GM13976 (cell line): ENCODE results near the gene LY86.

Experiments
- DNase-seq: peaks from one replicate; pipeline ENCODE4 v3.0.0; 2012; ENCODE audit warnings: low spot score
- in situ Hi-C: fragments of 300-500 bp; cut with MboI; formaldehyde crosslinking; loops from one replicate; pipeline ENCODE4 v1.12.0; 2022; ENCODE audit warnings: low sequenced_read_pairs, mixed read lengths, inconsistent platforms; ENCODE audit not compliant: unreplicated experiment
- TF ChIP-seq, protein P1 (sequence below): IDR thresholded peaks from 2 replicates; pipeline ENCODE4 v1.5.1; 2012; ENCODE audit warnings: borderline replicate concordance, mild to moderate bottlenecking; ENCODE audit not compliant: insufficient read depth; ENCODE audit errors: extremely low read depth, missing control alignments, control extremely low read depth

The LY86 gene

DNA sequence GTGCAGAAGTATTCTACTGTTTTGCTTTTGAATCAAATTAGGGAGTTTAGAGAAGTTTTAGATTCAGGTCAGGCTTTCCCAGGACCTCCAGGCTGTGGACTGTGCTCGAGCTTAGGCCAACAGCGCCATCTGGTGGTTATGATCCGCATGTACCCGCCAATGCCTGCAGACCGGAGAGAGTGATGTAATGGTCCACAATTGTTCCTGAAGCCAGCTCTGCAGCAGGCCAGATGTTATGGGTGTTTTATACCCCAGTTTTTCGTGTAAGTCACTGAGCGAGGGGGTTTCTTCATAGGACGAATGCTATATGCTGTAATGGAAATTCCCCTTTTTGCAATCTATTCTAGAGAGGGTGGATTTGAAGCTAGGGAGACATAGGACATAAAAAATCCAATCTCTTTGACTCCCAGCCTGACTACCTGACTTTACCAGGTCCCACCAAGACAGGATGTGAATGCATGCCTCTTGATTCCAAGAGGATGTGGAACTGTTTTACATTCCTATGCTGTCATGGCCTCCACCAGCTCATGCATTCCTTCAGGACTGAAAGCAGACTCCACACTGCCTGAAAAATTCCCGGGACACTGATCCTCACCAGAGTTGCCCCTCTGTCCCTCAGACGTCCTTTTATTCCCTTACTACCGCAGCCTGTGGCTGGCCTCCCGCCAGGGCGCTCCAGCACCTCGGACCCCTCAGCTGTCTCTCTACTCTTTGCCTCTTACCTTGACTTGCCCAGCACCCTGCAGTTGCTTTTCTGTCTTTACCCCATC lies 41.2 kb upstream of the LY86 start:
- in situ Hi-C loops, result loop anchor here (10.0 to 25.0 kb wide), 2 partner anchors 492 to 1085 kb away; no protein-coding TSS in a partner anchor
- TF ChIP-seq, protein P1, sequence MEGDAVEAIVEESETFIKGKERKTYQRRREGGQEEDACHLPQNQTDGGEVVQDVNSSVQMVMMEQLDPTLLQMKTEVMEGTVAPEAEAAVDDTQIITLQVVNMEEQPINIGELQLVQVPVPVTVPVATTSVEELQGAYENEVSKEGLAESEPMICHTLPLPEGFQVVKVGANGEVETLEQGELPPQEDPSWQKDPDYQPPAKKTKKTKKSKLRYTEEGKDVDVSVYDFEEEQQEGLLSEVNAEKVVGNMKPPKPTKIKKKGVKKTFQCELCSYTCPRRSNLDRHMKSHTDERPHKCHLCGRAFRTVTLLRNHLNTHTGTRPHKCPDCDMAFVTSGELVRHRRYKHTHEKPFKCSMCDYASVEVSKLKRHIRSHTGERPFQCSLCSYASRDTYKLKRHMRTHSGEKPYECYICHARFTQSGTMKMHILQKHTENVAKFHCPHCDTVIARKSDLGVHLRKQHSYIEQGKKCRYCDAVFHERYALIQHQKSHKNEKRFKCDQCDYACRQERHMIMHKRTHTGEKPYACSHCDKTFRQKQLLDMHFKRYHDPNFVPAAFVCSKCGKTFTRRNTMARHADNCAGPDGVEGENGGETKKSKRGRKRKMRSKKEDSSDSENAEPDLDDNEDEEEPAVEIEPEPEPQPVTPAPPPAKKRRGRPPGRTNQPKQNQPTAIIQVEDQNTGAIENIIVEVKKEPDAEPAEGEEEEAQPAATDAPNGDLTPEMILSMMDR, result peak; percentile 84
- DNase-seq, result peak; percentile 87

DNA sequence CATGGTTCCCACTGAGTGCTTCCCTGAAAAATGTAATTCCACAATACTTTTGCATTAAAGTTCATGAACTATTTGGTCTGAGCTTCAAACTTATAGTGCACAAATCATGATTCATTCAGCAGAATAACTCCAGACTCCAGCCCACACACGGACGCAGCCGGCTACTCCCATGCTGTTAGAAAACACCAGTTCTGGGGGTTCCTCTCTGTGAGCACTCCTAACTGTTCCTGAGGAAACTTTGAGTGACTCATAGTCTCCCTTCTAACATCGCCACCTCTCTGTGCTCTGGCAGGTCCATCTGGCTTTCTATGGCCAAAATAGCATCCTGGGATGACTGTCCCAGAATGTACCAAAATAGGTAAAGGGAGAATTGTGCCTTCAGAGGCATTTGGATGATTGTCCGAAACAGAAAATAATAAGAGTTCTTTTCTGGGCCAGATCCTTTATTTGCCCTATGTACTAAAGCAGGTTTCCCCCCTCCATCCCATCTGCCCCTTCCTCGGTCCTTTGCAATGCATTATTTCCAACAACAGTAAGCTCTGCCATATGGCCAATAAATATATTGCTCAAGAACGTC lies 32.3 kb upstream of the LY86 start:
- in situ Hi-C loops, result no loop called here
- TF ChIP-seq, protein P1, result no peak
- DNase-seq, result no peak

DNA sequence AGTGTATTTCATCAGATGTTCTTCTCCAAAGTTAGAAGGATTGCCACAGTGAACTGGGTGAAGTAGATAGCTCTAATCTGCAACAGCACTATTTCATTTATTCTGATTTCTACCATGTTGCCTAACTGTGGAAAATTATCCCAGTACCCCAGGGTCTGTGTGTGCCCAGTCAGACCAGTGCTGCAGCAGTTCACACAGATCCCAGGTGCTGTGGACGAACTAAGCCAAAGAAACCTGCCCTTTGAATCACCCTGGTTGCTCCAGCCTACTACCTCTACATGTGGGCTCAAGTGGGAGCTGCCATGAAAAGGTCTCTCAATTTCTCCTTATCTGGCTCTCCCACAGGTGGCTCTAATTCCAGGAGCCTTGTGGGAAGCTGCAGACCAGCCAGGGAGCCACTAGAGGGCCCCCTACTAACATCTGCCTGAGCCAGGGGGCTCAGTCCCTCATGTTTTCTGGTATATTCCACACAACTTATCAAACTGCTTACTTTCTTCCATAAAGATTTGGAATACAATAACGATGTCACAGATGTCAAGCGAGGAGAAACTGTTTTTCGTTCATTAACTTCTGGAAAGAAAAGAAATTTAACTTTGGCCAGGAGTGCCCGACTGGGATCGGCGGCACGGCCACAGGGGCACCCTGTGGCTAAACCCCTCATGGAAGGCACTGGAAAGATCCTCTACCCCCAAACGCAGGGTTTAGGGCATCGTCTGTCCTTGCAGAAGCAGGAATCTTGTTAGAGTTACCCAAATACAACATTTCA lies 31.6 kb upstream of the LY86 start:
- in situ Hi-C loops, result no loop called here
- peak; percentile 62 for DNase-seq
- TF ChIP-seq, protein P1, result peak; percentile 84

DNA sequence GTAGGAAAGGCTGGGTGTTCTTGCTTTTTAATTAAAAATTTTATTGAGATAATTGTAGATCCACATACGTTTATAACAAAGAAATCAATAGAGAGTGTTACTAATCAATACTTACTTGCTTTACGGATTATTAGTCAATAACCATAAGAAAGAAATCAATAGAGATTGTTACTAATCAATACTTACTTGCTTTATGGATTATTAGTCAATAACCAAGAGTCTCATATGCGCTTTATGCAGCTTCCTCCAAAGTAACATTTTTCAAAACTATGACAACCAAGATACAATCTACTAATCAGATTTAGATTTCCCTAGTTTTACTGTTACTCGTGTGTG lies 31.0 kb upstream of the LY86 start:
- no peak for DNase-seq
- TF ChIP-seq, protein P1, result no peak
- in situ Hi-C loops, result no loop called here

DNA sequence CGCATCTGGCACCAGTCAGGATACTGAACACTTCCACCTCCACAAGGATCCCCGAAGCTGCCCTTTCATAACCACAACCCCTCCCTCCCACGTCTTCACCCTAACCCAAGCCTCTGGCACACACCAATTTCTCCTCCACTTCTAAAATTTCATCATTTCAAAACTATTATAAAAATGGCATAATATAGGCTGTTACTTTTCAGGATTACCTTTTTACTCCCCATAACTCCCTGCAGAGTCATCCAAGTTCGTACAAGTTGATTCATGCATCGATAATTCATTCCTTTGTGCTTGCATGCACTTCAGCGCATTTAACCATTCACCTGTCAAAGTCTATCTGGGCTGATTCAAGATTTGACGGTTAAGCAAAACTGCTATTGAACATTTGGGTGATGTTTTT lies 30.6 kb upstream of the LY86 start:
- DNase-seq, result no peak
- in situ Hi-C loops, result no loop called here
- TF ChIP-seq, protein P1, result no peak

DNA sequence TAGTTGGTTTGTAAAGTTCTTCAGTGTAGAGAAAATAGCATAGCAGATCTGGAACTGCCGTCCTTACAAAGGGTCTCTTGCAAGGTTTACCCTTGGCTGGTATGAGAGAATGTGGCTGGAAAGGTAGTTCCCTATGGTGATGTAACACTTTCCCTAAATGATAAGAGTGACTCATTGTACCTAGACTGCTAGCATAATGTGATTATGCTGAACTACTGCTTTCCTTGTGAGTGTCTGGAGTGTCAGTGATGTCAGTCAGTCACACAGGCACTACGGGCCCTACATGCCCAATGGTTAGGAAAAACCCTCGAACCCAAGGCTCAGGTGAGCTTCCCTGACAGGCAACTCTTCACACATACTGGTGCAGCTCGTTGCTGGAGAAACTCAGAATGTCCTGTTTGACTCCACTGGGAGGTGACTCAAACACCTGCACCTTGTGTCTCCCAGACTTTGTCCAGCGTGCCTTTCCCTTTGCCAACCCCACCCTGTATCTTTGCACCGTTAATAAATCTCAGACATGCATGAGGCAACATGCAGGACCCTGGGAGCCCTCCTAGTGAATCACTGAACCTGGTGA lies 28.4 kb upstream of the LY86 start:
- TF ChIP-seq, protein P1, result no peak
- DNase-seq, result no peak
- in situ Hi-C loops, result no loop called here
